SIG-M5 treated with dmso at 0.1 percent for 504 hours (cell line): ENCODE results near the gene RMI2.

ENCODE experiments used
- DNase-seq: peaks from one replicate; lab custom pipeline; 2025; ENCODE audit not compliant: unreplicated experiment; lab: John Stamatoyannopoulos, UW

RMI2 gene

DNA sequence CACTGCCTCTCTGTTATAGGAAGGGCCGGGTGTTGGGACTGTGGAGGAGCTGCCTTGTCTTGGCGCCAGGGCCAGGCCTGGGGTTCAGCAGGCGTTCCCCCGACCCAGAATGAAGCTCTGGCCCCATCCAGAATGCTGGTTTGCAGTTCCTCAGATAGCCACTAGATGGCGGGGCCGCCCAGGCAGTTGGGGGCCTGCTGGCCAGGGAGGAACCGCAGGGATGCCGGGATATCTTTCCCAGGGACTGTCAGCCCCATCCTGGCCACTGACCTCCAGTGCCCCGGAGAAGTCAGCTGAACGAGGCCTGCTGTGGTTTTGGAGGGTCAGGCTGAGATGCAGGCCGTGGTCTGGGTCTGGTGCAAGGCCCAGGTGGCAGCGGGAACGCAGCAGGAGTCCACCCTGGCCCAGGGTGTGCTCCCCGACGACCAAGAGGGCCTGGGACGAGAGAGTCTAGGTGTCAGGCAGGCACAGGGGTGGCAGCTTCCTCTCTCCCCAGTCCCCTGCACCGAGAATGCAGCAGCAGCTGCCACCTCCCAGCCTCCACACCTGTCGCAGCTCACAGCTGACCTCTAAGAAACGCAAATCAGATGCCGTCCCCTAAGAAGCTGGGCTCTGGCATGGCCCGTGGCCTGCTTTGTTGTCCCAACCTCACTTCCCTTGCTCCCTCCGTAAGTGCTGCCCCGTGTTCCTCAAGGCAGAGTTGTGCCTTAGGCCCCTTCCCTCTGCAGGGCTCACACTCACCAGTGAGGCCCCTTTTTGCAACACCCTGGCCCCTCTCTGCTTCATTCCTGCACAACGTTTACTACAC, 51.2 kb downstream of the RMI2 start:
- peak; percentile 23 for DNase-seq

DNA sequence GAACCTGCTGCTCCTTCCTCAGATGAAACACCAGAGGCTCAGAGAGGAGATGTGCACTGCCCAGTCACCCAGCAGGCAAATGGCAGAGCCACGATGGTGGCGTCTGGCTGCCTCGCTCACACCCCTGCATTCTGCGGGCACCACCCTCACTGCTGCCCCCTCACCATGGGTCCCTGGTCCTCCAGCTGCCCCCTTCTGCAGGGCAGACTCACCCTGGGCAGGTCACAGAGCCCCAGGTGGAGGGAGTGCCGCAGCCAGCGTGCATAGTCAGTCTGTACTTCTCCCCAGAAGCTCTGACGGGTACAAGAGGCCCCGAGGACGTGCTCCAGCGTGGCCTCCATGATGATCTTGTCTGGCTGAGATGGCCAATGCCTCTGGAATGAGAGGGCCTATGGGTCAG, 52.9 kb downstream of the RMI2 start:
- no peak for DNase-seq

DNA sequence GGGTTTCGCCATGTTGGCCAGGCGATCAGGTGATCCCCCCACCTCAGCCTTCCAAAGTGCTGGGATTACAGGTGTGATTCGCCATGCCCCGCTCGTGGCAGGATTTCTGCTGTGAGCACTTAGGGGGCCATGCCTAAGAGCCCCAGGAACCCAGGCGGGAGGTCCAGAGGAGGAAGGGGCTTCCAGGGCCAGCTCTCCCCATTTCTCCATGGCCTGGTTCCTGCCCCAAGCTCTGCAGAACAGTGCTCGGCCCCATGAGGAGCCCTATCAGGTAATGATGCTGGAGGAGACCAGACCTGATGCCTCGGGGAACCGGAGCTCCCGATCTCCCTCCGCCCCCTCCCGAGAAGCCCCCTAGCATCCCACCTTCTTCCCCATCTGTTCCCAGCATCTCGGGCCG, 53.6 kb downstream of the RMI2 start:
- DNase-seq = no peak

DNA sequence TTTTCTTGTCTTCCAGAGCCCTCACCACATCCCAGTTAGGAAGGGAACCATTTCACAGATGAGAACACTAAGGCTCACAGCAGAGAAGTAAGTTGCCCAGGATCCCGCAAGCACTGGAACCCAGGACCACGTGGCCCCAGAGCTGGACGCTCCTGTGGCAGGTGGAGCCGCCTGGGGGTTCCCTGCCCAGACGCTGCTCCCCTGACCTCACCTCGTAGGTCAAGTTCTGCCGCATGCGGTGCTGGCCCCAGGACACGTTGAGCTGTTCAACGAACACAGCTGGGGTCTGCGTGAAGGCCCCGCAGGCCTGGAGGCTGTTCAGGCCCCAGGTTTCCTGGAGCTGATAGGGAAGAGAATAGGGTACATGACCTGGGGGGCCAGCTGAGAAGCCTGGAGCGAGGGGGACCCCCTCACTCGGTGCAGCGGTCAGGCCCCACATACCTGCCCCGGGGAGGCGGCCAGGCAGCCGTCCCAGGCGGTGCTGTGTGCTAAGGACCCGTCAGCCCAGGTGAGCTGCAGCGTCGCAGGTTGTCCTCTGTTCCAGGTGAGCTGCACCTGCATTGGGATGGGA, 54.1 kb downstream of the RMI2 start:
- no peak for DNase-seq

DNA sequence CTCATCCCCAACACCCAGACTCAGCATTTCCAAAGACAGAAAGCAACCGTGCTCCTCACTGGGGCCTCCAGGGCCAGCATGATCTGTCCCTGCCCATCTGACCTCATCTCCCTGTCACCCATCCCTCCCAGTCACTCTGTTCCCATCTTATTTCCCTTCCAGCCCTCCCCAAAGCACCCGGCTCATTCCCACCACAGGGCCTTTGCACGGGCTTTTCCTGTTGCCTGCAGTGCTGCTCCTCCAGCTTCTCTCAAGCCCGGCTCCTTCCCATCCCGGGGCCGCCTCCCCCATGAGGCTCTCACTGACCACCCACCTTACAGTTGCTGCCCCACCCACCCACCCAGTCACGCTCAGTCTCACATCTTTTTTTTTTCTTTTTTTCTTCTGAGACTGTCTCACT, 54.8 kb downstream of the RMI2 start:
- no peak for DNase-seq
